HG03558 (cell line): ENCODE data around the gene ANGPTL8.

Source experiments
- ATAC-seq: cut with Tn5 transposase; IDR thresholded peaks from one replicate; pipeline ENCODE4 v1.9.1; 2021; ENCODE audit warnings: moderate number of reproducible peaks; ENCODE audit not compliant: unreplicated experiment; ENCODE audit errors: extremely low read depth

Gene ANGPTL8

GRCh38 chr19:11202488-11203193 lies 36.8 kb upstream of the ANGPTL8 start:
- ATAC-seq = no peak

GRCh38 chr19:11203194-11204075 lies 36.0 kb upstream of the ANGPTL8 start:
- no peak for ATAC-seq

GRCh38 chr19:11204076-11204602 lies 35.3 kb upstream of the ANGPTL8 start:
- ATAC-seq = no peak

- ATAC-seq = no peak
Observed at GRCh38 chr19:11204943-11205349, 34.5 kb upstream of the ANGPTL8 start.

GRCh38 chr19:11205939-11206570 lies 33.4 kb upstream of the ANGPTL8 start:
- no peak for ATAC-seq

- ATAC-seq = no peak
Observed at GRCh38 chr19:11208561-11209471, 30.6 kb upstream of the ANGPTL8 start.

- no peak for ATAC-seq
Observed at GRCh38 chr19:11209839-11210655, 29.4 kb upstream of the ANGPTL8 start.

- ATAC-seq = no peak
Observed at GRCh38 chr19:11210656-11210928, 28.8 kb upstream of the ANGPTL8 start.

GRCh38 chr19:11214387-11214786 lies 25.0 kb upstream of the ANGPTL8 start:
- no peak for ATAC-seq

- no peak for ATAC-seq
Observed at GRCh38 chr19:11221082-11221598, 18.3 kb upstream of the ANGPTL8 start.

- no peak for ATAC-seq
Observed at GRCh38 chr19:11223200-11223599, 16.2 kb upstream of the ANGPTL8 start.

- ATAC-seq = no peak
Observed at GRCh38 chr19:11224429-11224828, 15.0 kb upstream of the ANGPTL8 start.

GRCh38 chr19:11225172-11225571 lies 14.2 kb upstream of the ANGPTL8 start:
- ATAC-seq = no peak

- ATAC-seq = no peak
Observed at GRCh38 chr19:11225815-11226214, 13.6 kb upstream of the ANGPTL8 start.

GRCh38 chr19:11226716-11227166 lies 12.7 kb upstream of the ANGPTL8 start:
- no peak for ATAC-seq

- ATAC-seq = no peak
Observed at GRCh38 chr19:11227195-11227886, 12.1 kb upstream of the ANGPTL8 start.

- ATAC-seq = no peak
Observed at GRCh38 chr19:11230621-11231386, 8.6 kb upstream of the ANGPTL8 start.

- no peak for ATAC-seq
Observed at GRCh38 chr19:11232555-11232954, 6.9 kb upstream of the ANGPTL8 start.
